B cell (primary cell): ENCODE data around the gene CEP126. TPM values are rescaled to one million over a fixed set of nuclear protein-coding genes. Genes with fewer than 3 reads are reported as not detected.

ENCODE experiments used
- ATAC-seq: fragments of 200-7000 bp; cut with Tn5 transposase; one replicate; pipeline ENCODE4 v1.10.0; 2021; ENCODE audit warnings: low read depth, mild to moderate bottlenecking, moderate number of reproducible peaks, moderate library complexity
- CTCF ChIA-PET: fragments of 350-600 bp; sonication (Branson Sonifier 250); formaldehyde crosslinking; loops from one replicate; lab custom pipeline; 2021; ENCODE audit warnings: antibody characterized with exemption, inconsistent platforms; lab: Charles Lee
- POLR2A ChIA-PET: fragments of 350-600 bp; sonication (Branson Sonifier 250); formaldehyde crosslinking; loops from one replicate; lab custom pipeline; 2021; ENCODE audit warnings: antibody characterized with exemption; lab: Charles Lee
- DNase-seq: peaks from one replicate; pipeline ENCODE4 v3.0.0; 2013
- H2AFZ ChIP-seq: 2 replicates; pipeline ENCODE4 v1.6.1; 2012; ENCODE audit warnings: mild to moderate bottlenecking, low read depth, low read length; ENCODE audit not compliant: insufficient read depth, poor library complexity, severe bottlenecking
- H3K27ac ChIP-seq, 2 donors: 1 replicate in 1 of 2; 2 replicates in 1 of 2; pipeline ENCODE4 v1.5.1; 2012 to 2013; ENCODE audit warnings: low read length in 2 of 2, mild to moderate bottlenecking in 2 of 2, moderate library complexity in 1 of 2
- H3K27me3 ChIP-seq, 4 experiments: fragments of 200-600 bp in 1 of 4; sonication (generic) in 1 of 4; replicated peaks in 1 of 4; 1 replicate in 2 of 4; 2 replicates in 2 of 4; pipeline versions ENCODE4 v1.6.1 to v1.7.0; 2013 to 2016; ENCODE audit warnings: low read length in 3 of 4, mild to moderate bottlenecking in 2 of 4, mixed read lengths in 1 of 4, moderate library complexity in 1 of 4; ENCODE audit not compliant: insufficient read depth in 4 of 4, control insufficient read depth in 3 of 4; ENCODE audit errors: control extremely low read depth in 1 of 4
- H3K36me3 ChIP-seq, 2 experiments: replicated peaks in 1 of 2; 1 replicate in 1 of 2; 2 replicates in 1 of 2; pipeline versions ENCODE4 v1.6.1 to v1.7.1; 2013; ENCODE audit warnings: low read length in 1 of 2; ENCODE audit not compliant: insufficient read depth in 2 of 2, control insufficient read depth in 1 of 2; ENCODE audit errors: control extremely low read depth in 1 of 2, extremely low read depth in 1 of 2
- H3K4me1 ChIP-seq, 2 donors: fragments of 200-600 bp in 1 of 2; sonication (generic) in 1 of 2; 1 replicate in 1 of 2; 2 replicates in 1 of 2; pipeline versions ENCODE4 v1.5.1 to v1.6.1; 2013 to 2017; ENCODE audit warnings: low read length in 2 of 2; ENCODE audit not compliant: control insufficient read depth in 2 of 2, insufficient read depth in 2 of 2
- H3K4me2 ChIP-seq: replicated peaks from 2 replicates; pipeline ENCODE3; 2012; ENCODE audit warnings: mild to moderate bottlenecking, low read depth, low read length; ENCODE audit not compliant: poor library complexity, severe bottlenecking
- H3K4me3 ChIP-seq, 5 experiments: fragments of 200-600 bp in 1 of 5; sonication (generic) in 1 of 5; 1 replicate in 3 of 5; 2 replicates in 2 of 5; pipeline versions ENCODE4 v1.5.1 to v1.7.0; 2011 to 2016; ENCODE audit warnings: low read length in 4 of 5, mild to moderate bottlenecking in 4 of 5, low read depth in 2 of 5, control low read depth in 1 of 5, moderate library complexity in 1 of 5; ENCODE audit not compliant: insufficient read depth in 1 of 5; ENCODE audit errors: control extremely low read depth in 1 of 5, extremely low read depth in 1 of 5
- H3K79me2 ChIP-seq: fragments of 200-600 bp; sonication (generic); one replicate; pipeline ENCODE4 v1.6.0; 2016; ENCODE audit warnings: low read length; ENCODE audit not compliant: control insufficient read depth, insufficient read depth
- H3K9ac ChIP-seq: fragments of 200-600 bp; sonication (generic); 2 replicates; pipeline ENCODE4 v1.6.1; 2017; ENCODE audit warnings: mild to moderate bottlenecking, low read length, moderate library complexity
- H3K9me3 ChIP-seq, 3 donors: one replicate each; pipeline versions ENCODE4 v1.6.1 to v1.7.1; 2013; ENCODE audit warnings: low read length in 2 of 3; ENCODE audit not compliant: control insufficient read depth in 2 of 3, insufficient read depth in 1 of 3; ENCODE audit errors: control extremely low read depth in 1 of 3
- H4K20me1 ChIP-seq: 2 replicates; pipeline ENCODE4 v1.6.0; 2012; ENCODE audit warnings: mild to moderate bottlenecking, low read length; ENCODE audit not compliant: insufficient read depth, control insufficient read depth, poor library complexity, severe bottlenecking
- H3K27ac Mint-ChIP-seq: one replicate; pipeline ENCODE4 v1.8.0; 2021; ENCODE audit warnings: mixed read lengths
- H3K27me3 Mint-ChIP-seq: one replicate; pipeline ENCODE4 v1.8.0; 2021; ENCODE audit warnings: mixed read lengths
- H3K4me1 Mint-ChIP-seq: one replicate; pipeline ENCODE4 v1.8.0; 2021; ENCODE audit warnings: mixed read lengths
- H3K4me3 Mint-ChIP-seq: one replicate; pipeline ENCODE4 v1.8.0; 2021; ENCODE audit warnings: mixed read lengths
- H3K9me3 Mint-ChIP-seq: one replicate; pipeline ENCODE4 v1.8.0; 2022; ENCODE audit warnings: mixed read lengths; ENCODE audit not compliant: insufficient read depth
- CTCF ChIP-seq: fragments of 200-600 bp; IDR thresholded peaks from one replicate; pipeline ENCODE4 v1.8.0; 2022; ENCODE audit warnings: antibody characterized with exemption, mild to moderate bottlenecking
- EZH2 ChIP-seq: IDR thresholded peaks from 2 replicates; pipeline ENCODE4 v1.6.1; 2012; ENCODE audit warnings: borderline replicate concordance, low read depth, mild to moderate bottlenecking, moderate library complexity, low read length; ENCODE audit not compliant: insufficient read depth, poor library complexity, severe bottlenecking
- WGBS: methylation state at CpG from one replicate; pipeline ENCODE4 v1.1.5; 2013; ENCODE audit warnings: missing lambda C conversion rate; ENCODE audit not compliant: insufficient coverage; 5-methylcytosine and 5-hydroxymethylcytosine counted together
- intact Hi-C: fragments of 100-400 bp; cut with micrococcal nuclease; formaldehyde crosslinking; loops from one replicate; pipeline ENCODE4 v1.10.0; 2022
- polyA plus RNA-seq: library from polyadenylated mRNA; depleted of rRNA; stranded (reverse); fragments of >200 nt; gene quantifications from 2 replicates; pipeline ENCODE4 v1.2.3, GENCODE V29; 2012
- total RNA-seq, 2 donors: library from RNA; stranded (reverse); fragments of 120-200 nt in 1 of 2; gene quantifications; 1 replicate in 1 of 2; 2 replicates in 1 of 2; pipeline versions ENCODE4 v1.2.3 to v1.2.4, GENCODE V29; 2013 to 2022

CEP126 gene
- total and polyA plus RNA-seq, 2 donors (not counting 1 experiment from before 2014, with no cell fraction given) = 1.00 to 9.4 TPM

GRCh38 chr11:101955278-101955677, 40.5 kb downstream of the CEP126 start:
- Histone ChIP-seq H3K4me2 (no peak overlapping the region), H4K20me1 (no peaks in the 10 kb centered on the region), H3K4me3 (no peak overlapping the region), H3K9me3 (no peaks in the 10 kb centered on the region), H3K27me3 (no peaks in the 10 kb centered on the region), H2AFZ (no peak overlapping the region), H3K4me1 (no peaks in the 10 kb centered on the region), H3K36me3 (no peaks in the 10 kb centered on the region), H3K79me2 (no peaks in the 10 kb centered on the region), H3K9ac (no peak overlapping the region), H3K27ac (no peak overlapping the region)
- no peak for DNase-seq
- Mint-ChIP-seq H3K27me3 (no peaks in the 10 kb centered on the region), H3K9me3 (no peaks in the 10 kb centered on the region), H3K4me1 (no peaks in the 10 kb centered on the region), H3K27ac (no peak overlapping the region), H3K4me3 (no peak overlapping the region)
- ATAC-seq = no peak
- intact Hi-C loops = no loop called here
- ChIA-PET POLR2A (no interaction called here), CTCF (no interaction called here)
- no CpG with 5 or more reads among the region's 3 CpGs for WGBS
- TF ChIP-seq CTCF (no peak), EZH2 (no peak)

GRCh38 chr11:101955701-101956100, 40.9 kb downstream of the CEP126 start:
- Histone ChIP-seq H3K79me2 (no peaks in the 10 kb centered on the region), H3K4me2 (no peak overlapping the region), H3K9ac (no peak overlapping the region), H3K4me1 (no peaks in the 10 kb centered on the region), H3K4me3 (no peak overlapping the region), H4K20me1 (no peaks in the 10 kb centered on the region), H2AFZ (no peak overlapping the region), H3K27ac (no peak overlapping the region), H3K36me3 (no peaks in the 10 kb centered on the region), H3K27me3 (no peaks in the 10 kb centered on the region), H3K9me3 (no peaks in the 10 kb centered on the region)
- no peaks in the 10 kb centered on the region for H3K27me3 Mint-ChIP-seq
- ChIA-PET CTCF (no interaction called here), POLR2A (no interaction called here)
- ATAC-seq (no peak), DNase-seq (no peak)
- 81% methylated on average over 5 of the region's 5 CpGs for WGBS
- intact Hi-C loops = no loop called here
- TF ChIP-seq CTCF (no peak), EZH2 (no peak)
- no peaks in the 10 kb centered on the region for H3K9me3 Mint-ChIP-seq
- H3K4me3 Mint-ChIP-seq = no peak overlapping the region
- H3K4me1 Mint-ChIP-seq = no peaks in the 10 kb centered on the region
- H3K27ac Mint-ChIP-seq = no peak overlapping the region
